ENCODE results near the gene C10orf120.

The C10orf120 gene

DNA sequence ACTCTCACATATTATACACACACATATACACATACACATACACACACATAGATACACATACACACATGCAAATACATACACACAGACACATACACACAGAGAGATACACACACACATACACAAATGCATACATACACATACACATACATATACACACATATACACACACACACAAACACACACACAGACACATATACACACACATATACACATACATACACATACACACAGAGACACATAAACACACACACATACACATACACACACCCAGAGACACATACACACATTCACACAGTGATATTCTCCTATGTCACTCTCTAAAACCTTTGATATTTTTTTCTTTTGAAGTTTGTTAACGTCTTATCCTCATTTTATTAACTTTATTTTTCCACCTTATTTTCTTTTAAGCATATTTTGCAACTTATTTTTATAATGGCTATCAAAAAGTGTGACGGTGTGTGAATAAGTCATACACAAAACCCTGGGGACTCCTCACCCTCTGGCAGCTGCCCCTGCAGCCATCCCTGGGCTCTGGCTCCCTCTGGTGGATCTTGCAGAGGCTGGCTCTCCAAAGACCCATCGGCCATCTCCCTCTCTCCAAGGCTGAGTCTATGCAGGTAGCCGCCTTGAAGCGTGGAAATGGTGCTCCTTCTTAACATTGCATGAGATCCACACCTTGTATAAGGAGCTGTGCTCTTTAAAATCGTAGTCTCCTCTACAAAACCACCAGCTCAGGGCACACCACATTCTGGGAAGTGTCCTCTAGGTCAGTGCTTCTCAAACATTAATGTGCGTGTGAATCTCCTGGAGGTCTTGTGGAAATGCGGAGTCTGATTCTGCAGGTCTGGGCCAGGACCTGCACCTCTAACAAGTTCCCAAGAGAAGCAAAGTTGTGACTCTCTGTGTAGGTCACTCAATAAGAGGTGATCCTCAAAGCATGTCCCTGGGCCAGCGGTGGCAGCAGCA lies 4.1 kb upstream of the C10orf120 start:
- DNase-seq (ENCODE audit: low read depth, low spot score): no peak

DNA sequence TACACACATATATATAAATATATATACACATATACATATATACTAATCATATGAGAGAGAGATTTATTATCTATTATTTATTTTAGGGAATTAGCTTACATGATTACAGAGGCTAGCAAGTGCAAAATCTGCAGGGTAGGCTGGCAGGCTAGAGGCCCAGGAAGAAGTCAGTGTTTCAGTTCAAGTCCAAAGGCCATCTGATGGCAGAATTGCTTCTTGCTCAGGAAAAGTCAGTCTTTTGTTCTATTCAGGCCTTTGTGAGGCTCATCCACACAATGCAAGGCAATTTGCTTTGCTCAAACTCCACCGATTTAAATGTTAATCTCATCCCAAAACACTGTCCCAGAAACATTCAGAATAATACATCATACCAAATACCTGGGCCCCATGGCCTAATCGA lies 2.6 kb upstream of the C10orf120 start:
- no peak for DNase-seq (ENCODE audit: low read depth, low spot score)

DNA sequence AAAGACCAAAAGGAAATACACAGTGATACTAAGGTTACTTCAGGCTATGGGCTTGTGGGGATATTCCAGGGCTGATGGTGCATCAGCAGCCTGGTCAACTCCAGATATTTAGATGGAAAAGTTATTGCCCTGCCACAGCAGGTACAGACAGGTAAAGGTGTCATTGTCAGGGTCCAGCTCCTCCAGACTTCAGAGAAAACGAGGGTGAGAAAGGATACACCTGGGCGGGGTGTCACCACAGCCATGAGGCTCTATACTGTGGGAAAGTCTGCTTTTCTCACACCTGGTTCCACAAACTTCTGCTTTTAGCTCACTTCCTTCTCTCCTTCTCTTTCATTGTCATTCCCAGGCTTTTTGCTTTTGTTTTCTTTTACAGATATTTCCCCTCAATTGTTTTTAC lies 2.0 kb upstream of the C10orf120 start:
- no peak for DNase-seq (ENCODE audit: low read depth, low spot score)

DNA sequence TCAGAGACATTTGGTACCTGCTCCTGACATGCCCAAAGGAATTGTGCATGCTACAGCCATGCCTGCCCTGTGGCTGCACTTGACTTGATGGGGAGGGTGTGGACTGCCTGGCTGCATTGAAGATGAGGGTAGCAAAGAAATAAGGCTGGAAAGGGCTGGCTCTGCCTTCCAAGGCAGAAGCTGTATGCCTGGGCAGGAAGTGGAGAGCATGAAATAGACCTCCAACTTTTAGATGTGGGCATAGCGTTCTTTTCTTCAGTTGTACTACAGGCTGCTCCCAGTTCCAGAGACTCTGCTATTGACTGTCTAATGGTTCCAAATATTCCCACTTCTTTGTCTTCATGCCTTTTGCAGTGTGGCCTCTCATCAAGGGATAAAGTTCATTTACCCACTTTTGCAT lies 3.0 kb downstream of the C10orf120 start:
- DNase-seq (ENCODE audit: low read depth, low spot score): no peak

DNA sequence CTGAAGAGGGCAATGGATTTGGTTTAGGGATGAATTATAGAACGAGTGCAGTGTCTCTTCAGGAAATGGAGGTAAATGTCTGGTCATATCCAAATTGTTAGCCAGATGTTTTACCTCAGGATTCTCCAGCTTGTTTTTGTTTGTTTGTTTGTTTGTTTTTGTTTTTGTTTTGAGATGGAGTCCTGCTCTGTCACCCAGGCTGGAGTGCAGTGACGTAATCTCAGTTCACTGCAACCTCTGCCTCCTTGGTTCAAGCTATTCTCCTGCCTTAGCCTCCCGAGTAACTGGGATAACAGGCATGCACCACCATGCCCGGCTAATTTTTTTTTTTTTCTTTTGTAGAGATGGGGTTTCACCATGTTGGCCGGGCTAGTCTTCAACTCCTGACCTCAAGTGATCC lies 6.9 kb downstream of the C10orf120 start:
- no peak for DNase-seq (ENCODE audit: low read depth, low spot score)

DNA sequence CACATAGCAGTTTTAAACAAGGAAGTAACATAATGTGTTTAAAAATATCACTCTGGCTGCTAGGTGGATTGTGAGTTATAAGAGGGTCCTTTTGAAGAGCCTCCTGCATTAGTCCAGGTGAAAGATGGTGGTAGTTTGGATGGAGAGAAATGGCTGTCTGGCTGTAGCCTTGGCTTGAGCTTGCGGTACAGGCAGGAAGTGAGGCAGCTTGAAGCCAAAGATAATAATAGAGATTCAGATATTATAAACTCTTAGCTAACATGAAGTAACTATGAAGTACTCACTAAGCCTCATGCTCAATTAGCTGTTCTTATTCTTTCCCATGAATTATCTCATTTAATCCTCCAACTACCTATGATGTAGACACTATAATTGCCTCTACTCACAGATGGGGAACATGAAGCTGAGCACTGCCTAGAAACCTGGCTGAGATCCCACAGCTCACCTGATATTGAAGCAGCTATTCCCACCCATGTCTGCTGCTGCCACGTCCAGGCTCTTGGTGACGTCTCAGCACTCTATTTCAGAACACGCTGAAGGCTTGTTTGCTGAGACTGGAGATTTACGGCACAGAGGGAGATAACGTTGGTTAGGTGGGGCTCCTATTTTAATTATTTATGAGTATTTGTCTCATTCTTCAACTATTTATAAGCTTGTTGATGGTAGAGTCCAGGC lies 10.4 kb downstream of the C10orf120 start:
- DNase-seq (ENCODE audit: low read depth, low spot score): no peak

DNA sequence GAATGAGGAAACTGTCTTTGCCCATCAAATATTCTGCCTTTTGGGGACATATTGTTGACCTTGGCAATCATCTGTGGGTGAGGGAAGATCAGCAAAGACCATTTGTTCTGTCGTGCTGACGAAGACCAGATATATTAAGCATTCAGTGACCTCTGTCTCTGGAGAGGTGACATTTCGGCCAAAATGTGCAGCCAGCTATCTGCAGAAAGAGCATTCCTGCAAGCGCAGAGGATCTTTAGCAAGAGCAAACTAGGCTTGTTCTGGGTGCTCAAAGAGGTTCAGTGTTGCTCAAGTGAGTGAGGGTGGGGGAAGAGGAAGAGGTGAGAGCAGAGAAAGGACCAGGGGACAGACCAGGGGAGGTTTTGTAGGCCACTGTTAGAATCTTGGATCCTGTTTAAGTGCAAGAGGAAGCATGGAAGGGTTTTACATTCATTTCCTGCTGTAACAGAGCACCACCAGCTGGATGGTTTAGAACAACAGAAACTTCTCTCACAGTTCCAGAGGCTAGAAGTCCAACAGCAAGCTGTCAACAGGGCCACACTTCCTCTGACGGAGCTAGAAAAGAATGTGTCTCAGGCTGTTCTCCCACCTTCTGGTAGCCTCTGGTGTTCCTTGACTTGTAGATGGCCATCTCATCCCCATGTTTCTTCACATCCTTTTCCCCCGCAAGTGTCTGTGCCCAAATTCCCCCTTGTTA lies 11.2 kb downstream of the C10orf120 start:
- DNase-seq (ENCODE audit: low read depth, low spot score): no peak

DNA sequence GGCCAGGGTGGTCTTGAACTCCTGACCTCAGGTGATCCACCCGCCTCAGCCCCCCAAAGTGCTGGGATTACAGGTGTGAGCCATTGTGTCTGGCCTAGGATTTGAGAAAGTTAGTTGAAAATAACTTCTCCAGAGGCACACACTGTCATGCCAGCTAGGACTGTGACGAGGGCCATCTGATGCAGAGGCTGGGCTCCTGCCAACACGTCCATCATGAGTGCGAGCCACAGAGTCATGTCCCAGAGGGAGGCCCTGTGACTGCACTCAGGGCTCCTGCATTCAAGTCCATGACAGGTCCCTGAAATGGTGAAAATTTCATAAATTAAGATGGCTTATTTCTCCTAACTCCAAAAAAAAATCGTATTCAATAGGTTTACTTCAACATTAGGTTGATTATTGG lies 17.1 kb downstream of the C10orf120 start:
- no peak for DNase-seq (ENCODE audit: low read depth, low spot score)

DNA sequence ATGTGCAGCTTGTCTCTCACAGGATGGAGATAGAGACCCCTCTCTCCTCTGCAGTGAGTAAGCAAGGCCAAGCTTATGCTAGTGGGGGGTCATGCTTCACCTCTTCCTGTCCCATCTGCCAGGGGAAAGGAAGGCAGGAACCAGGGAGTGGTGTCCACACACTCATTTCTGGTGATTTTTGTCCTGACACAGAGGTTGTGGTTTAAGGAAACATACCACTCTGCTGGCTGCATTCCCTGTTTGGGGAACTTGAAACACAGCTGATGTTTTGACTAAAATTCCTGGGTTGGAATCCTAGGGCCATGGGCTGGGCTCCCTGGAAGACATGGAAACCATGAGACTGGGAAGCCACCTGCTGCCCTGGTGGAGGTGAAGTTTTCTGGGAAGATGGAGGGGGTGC lies 21.4 kb downstream of the C10orf120 start:
- no peak for DNase-seq (ENCODE audit: low read depth, low spot score)

DNA sequence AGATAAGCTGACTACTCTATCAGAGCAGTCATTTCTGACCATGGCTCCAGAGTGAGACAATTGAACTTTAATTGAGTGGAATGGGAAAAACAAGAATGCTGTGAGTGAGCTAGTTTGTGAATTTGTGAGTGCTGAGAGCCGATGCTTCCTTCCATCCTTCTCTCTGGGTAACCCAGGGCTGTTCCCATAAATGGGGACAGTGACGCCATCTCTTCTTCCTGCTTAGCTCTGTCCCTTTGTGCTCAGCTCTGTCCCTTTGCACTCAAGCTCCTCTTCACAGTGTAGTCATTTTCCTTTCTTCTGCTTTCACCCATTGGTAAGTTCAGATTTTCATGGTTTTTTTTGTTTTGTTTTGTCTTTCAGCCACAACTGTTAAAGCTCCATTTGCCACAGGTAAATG lies 24.4 kb downstream of the C10orf120 start:
- DNase-seq (ENCODE audit: low read depth, low spot score): no peak

DNA sequence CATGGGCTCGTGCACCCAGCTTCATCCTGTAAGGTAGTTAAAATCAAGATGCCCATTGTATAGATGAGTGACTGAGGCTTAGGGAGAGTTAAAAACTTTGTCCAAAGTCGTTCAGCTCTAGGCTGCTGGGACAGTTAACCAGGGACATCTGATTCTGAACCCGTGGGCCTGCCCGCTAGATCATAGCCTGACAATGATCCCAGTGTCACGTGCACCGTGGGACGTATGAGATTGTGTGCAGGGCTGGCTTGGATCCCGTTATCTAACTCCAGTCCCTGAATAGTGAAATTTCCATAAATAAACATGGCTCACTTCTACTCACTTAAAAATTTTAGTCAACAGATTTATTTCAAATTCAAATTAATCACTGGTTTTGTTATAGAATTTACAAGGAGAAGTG lies 24.9 kb downstream of the C10orf120 start:
- DNase-seq (ENCODE audit: low read depth, low spot score): no peak

DNA sequence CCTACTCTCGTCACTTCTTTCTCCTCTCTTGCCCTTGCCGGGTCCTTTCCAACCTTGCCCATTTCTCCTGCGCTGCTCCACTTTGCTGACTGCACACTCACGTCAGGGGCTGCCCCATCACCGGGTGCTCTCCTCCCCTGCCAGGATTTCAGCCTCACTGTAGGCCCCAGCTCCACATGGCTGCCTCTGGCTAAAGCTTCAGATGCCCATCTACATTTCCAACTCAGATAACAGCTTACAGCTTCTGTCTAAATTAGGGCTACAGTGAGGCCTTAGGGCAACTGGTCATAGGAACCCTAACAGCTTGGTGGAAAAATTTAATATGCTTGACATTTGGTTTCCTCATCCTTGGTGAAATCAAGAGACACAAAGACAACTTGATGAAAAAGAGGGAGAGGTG lies 25.9 kb downstream of the C10orf120 start:
- no peak for DNase-seq (ENCODE audit: low read depth, low spot score)

DNA sequence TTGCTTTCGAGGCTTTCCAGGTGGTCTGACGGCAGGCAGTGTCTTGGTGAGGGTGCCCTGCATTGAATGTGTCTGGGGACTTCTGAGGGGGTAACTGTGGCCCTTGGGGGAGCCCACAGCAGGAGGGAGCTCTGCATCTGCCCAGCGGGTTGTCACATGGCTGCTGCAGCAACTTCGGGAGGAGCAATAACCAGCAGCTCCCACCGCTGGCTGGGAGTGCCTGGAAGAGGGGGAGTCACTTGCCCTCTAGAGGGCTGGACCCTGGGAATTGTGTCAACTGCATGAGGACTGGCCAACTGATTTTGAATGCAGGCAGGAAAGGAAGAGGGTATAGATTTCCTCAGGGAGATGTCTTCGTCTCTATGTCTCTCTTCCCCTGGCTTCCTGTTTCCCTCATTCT lies 26.4 kb downstream of the C10orf120 start:
- no peak for DNase-seq (ENCODE audit: low read depth, low spot score)

DNA sequence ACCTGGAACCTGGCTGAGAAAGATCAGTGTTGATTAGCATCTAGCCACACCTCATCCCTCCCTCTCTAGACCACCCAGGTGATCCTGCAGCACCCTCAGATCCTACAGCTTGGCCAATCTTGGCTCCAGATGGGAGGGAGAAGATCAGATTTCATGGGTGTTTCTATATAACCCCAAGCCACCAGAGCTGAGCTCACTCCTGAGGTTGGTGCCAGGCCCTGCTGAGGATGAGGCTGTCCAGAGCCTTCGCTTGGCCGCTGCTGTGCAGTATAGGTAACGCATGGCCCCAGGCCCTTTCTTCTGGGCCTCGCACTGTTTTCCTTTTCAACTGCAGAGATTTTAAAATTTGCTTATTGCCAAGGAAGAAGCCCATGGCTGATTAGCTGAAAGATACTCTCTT lies 27.0 kb downstream of the C10orf120 start:
- no peak for DNase-seq (ENCODE audit: low read depth, low spot score)

DNA sequence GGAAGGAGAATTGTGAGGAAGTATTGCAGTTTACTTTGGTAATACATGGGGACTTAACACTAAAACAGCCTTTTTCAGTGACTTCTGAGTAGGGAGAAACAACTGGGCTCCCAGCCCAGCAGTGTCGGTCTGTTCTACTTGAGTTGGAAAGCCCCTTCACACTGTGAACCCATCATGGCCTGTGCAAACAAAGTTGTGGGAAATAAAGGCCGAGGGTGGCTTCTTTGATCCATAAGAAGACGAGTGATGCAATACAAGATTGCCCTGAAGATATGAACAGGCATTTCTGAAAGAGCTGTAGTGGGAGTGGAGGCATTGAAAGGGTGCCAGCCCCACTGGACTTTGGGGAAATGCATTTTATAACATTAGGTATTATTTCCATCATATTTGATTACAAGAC lies 28.3 kb downstream of the C10orf120 start:
- DNase-seq (ENCODE audit: low read depth, low spot score): no peak

DNA sequence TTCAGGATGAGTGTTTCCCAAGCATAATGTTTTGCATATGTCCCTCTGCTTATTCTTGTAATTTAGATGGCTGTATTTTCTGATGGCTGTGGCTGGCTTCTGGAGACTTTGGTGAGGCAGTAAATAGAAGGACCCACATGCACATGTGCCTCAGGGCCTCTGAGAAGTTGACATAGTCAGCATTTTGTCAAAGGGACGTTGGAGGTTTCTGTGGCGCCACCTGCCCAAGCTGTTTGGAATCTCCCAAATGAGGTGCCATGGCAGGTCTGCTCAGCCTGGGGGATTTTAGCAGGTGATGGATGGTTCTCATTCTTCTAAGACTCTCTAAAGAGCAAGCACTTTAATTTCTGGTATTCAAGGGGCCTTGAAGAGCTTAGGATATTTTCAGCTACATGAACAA lies 29.8 kb downstream of the C10orf120 start:
- no peak for DNase-seq (ENCODE audit: low read depth, low spot score)

DNA sequence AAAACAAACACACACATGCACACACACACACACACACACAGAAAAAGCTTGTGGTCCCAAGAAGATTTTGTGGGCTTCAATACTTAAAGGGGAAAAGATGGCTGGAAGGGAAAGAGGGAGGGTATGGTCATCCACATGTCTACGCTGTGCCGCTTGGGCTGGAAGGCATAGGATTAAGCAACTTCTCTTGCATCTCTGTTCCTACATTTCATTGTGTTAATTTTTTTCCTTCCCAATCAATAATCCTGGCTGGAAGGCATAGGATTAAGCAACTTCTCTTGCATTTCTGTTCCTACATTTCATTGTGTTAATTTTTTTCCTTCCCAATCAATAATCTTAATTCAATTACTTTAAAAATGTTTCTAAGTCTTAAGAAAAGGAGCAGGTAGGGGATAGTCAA lies 30.6 kb downstream of the C10orf120 start:
- no peak for DNase-seq (ENCODE audit: low read depth, low spot score)

DNA sequence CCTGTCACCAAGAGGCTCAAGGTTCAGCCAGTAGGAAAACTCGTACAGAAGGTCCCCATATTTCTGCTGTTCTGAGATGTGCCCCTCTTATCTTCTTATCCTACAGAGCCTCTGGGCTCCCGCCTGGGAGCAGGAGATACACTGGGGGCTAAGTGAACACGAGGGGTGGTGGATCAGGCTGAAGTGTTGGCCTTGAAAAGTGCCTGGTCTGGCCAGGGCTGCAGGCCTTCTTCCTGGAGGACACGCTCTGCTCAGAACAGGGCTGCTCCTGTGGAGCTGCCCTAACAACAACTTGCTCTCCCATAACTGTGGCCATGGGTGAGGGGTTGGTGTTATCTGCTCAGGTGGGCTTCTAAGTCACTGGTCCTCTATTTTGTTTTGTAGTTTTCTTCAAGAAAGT lies 33.7 kb downstream of the C10orf120 start:
- DNase-seq (ENCODE audit: low read depth, low spot score): no peak

DNA sequence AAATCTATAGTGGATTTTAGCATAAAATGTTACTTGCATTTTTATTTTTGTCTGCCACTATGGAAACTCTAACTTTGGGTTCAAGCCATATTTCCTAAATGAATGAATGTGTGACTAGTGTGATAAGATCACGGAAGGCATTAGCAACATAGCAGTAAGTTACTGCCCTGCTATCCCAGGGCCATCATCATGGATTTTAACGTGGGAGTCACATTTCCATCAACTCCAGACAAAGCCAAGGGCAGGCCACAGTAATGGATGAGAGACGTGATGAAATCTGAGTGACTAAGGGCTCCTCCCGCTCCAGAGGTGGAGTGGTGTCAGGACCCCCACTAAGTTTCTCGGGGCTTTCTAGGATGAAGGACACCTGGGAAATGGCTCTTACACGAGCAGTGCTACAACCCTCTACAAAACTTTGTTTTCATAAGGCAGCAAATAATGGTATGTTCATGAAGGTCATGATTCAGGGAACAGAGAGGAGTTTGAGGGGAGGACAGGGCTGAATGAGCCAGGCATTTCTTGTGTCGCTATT lies 34.3 kb downstream of the C10orf120 start:
- no peak for DNase-seq (ENCODE audit: low read depth, low spot score)

DNA sequence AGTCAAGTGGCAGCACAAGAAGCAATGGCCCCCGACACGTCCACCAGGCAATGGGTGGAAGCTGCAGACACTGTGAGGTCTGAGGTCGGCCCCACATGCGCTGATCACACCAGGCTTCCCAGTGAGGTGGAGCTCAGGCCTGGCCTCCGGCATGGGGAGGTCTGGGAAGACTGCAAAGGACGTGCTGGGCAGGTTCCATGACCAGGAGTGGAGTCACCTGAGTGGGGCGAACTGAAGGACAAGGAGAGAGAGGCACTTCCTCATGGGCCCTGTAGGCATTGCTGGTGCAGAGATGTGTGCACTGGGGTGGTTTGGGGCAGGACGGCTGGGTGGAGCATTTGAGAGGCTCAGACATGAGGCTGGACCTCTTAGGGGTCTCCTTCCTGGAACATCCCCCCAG lies 35.1 kb downstream of the C10orf120 start:
- DNase-seq (ENCODE audit: low read depth, low spot score): no peak

DNA sequence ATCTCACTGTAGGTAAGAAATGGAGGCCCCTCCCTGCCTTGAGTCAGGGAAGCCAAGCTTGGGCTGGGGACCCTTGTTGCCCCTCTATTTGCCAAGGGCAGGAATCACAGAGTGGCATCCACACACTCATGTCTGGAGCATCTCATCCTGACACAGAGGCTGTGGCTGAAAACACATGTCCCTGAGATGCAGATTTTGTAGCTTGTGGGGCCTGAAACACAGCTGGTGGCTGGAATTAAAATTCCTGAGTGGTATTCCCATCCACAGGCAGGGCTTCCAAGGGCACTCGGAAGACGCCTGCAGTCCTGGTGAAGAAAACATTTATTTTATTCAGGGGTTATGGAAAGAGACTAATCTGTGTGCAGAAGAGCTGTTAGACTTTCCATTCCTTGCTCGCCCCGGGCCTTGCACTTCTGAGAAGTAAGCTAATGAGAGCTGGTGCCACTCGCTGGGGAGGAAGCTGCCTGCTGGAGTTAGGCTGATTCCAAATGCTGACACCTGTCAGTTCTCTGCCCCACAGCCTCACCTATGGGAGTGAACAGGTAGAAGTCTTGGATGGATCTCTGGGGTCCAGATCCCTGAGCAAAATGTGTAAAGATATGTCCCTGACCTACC lies 36.0 kb downstream of the C10orf120 start:
- no peak for DNase-seq (ENCODE audit: low read depth, low spot score)

DNA sequence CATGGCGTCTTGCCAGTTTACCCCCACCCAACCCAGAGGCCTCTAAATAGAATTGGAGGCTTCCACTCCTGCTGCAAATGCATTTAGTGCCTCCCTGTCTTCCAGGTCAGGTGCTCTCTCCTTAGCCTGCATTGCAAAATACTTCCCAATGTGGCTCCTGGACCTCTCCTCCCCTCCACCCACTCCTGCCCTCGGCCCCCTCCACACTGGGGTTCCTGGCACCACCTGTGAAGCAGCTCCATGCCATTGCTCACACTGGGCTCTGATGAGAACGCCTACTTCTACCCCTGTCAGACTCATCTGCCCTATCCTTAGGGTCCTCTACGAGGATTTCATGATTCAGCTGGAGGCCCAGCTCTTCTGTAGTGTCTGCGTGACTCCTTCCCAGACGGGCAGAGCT lies 37.4 kb downstream of the C10orf120 start:
- no peak for DNase-seq (ENCODE audit: low read depth, low spot score)

Data from activated naive CD8-positive, alpha-beta T cell treated with anti-CD3 and anti-CD28 coated beads, Interleukin-2, amount 50 U/mL, for 16 hours (primary cell).